Brain pericyte (primary cell): ENCODE measurements around the gene MPPED1.

Source experiments
- DNase-seq: peaks from one replicate; pipeline ENCODE4 v3.0.0-alpha.2; 2012; ENCODE audit warnings: low read depth, low spot score

MPPED1 gene

GRCh38 chr22:43429426-43429825 is 17.6 kb downstream of the MPPED1 start:
- no peak for DNase-seq

DNA sequence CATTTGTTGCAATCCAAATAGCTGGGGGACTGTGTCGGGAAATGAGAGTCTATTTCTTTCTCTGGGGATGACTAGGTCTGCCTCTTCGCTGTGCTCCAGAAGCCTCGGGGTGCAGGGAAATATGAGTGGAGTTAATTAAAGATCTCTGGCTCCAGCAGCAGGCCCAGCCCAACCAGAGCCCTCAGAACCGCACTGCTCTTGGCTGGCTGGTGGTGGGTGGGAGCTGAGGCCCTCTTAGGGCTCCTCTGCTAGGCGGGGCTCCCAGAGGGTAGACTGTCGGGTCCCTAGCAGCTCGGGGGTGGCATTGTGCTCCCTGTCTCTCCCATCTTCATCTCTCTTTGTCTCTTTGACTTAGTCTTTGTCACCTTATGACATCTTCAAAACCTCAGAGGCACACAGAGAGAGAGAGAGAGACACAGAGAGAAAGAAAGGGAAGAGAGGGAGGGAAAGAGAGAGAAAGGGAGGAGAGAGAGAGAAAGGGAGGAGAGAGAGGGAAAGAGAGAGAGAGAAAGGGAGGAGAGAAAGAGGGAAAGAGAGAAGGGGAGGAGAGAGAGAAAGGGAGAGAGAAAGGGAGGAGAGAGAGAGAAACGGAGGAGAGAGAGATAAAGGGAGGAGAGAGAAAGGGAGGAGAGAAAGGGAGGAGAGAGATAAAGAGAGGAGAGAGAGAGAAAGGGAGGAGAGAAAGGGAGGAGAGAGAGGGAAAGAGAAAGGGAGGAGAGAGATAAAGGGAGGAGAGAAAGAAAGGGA is 20.2 kb downstream of the MPPED1 start:
- DNase-seq: no peak

DNA sequence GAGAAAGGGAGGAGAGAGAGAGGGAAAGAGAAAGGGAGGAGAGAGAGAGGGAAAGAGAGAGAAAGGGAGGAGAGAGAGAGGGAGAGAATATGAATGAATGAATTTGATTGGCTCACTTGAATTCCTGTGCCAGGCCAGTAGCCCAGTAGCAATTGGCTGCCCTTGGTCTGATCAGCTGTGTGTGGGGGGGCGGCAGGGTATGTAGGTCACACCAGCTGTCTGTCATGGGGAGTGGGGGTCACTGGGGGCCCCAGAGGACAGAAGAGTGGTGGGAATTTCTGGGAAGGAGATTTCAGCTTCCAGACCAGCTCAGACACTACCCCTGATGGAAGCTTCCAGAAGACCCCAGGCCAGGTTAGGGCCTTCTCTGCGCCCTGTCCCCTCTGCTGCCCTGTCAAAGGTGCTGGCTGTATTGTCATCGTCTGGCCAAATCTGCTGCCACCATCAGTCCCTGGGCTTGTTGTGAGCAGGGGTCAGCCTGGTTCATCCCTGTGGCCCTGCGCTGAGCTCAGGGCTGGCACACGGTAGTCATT is 21.1 kb downstream of the MPPED1 start:
- DNase-seq: no peak

DNA sequence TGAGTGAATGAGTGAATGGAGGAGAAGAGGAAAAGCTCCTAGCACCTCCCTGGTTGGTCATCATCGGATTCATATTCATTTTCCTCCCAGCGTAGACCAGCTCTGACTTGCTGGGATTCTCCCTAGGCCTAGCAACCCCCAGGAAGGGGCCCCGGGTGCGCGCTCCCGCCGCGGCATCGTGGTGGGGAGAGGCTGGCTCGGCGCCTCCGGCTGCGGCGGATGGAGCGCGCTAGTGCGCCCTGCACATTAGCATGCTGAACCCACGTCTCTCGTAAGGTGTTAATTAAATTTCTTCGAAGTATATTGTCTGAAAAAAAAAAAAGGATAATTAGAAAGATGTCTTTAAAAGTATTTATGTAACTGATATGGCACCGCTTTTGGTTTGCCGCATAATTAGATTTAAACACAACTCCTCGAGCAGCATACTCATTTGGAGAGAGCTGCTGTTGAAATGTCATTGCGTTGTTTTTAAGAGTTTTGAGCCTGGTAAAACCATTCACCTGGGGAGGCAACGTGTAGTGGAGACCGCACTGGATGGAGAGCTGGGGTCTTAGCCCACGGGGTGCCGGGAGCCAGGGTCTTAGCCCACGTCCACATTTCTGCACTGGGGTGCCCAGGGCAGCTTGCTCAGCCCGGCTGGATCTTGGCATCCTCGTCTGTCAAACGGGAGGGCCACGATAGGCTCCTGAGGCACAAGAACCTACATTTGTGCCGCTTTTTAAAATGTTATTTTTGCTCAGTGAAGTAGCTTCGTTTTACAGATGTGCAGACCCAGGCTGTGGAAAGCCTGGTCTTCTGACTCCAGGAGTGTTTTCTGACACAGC is 21.8 kb downstream of the MPPED1 start:
- no peak for DNase-seq

DNA sequence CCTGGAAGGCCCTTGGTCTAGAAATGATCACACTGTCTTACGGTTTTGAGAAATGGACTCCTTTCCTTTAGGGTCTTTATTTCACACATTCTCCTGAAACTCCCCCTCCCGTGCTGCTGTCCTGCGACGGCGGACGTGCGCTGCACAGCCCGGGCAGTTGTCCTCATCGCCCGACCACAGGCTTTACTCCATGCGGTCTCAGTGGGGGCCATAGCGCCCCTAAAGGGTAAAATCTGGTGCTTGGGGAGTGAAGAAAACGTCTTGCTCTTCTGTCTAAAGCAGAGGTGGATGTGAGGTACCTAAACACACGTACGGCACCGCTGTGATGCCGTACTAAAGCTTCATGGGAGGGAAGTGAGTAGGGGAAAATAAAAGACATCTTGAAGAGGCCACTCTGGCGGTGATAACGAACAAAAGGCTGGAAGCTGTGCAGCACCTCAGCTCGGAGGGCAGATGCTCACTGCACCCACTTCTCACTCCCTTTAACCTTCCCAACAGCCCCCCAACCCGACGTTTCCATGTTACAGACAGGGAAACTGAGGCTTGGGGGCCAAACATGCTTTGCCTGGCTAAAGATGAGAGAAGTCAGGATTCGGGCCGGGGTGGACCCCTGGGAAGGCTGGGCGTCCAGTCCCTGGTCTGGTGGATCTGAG is 22.6 kb downstream of the MPPED1 start:
- DNase-seq: no peak

GRCh38 chr22:43434928-43435311 is 23.1 kb downstream of the MPPED1 start:
- no peak for DNase-seq

DNA sequence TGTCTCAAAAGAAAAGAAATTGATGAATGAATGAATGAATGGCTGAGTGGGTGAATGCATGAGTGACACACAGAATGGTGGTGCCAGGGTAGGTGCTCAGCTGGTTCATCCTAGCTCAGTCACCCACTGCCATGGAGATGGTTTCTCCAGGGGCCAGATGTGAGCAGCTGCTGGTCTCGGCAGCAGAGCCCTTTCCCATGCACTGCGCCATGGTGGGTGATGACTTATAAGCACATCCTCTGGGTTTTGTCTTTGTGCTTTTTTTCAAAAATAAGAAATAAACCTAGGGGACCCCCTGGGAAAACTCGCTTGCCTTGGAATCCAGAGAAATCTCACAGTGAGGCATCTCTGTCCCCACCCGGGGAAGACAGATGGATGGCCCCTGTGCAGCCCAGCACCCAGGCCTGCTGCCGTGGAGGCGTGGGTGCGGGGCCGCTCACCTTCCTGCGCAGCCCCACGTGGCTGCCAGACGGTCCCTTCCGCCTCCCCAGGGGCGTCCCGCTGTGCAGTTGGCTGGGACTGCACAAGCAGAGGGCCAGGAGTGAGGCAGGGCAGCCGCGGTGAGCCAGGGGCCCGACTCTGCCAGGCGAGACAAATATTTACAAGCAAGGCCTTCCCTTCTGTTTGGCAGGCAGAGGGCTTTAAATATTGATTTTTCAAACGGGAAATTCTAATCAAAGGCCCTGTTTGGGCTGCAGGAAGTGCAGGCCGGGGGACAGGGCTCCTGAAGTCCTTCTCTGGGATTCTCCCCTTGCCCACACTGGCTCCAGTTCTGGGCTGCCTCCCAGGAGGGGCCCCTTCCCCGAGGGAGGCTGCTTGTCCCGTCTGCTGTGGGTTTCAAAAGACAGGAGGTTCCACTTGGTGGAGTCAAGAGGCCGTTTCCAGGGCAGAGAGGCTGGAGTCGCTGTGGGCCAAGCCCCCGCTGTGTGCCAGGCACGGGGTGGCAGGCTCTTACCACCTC is 24.3 kb downstream of the MPPED1 start:
- DNase-seq: no peak

DNA sequence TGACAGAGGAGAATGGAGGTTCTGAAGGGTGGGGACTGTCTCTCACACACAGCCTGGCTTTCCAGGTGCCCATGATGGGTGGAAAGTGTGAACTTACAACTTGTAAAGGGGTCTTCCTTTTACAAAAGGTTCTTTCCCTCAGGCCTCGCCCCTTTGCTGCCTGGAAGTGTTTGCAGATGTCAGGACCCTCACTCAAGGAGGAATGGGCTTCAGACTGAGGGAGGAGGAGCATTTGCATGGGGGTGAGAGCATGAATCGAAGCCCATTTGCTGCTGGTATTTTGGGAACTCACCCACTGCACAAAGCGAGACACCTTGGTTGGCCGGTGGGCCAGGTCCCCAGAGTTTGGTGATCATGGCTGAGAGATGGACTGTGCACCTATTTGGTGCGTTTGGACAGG is 25.1 kb downstream of the MPPED1 start:
- DNase-seq: no peak

GRCh38 chr22:43437871-43438475 is 26.2 kb downstream of the MPPED1 start:
- no peak for DNase-seq

GRCh38 chr22:43438666-43439347 is 27.0 kb downstream of the MPPED1 start:
- DNase-seq: no peak

- no peak for DNase-seq
Measured at GRCh38 chr22:43439368-43440103, 27.7 kb downstream of the MPPED1 start.

- DNase-seq: no peak
Measured at GRCh38 chr22:43440104-43440387, 28.2 kb downstream of the MPPED1 start.

DNA sequence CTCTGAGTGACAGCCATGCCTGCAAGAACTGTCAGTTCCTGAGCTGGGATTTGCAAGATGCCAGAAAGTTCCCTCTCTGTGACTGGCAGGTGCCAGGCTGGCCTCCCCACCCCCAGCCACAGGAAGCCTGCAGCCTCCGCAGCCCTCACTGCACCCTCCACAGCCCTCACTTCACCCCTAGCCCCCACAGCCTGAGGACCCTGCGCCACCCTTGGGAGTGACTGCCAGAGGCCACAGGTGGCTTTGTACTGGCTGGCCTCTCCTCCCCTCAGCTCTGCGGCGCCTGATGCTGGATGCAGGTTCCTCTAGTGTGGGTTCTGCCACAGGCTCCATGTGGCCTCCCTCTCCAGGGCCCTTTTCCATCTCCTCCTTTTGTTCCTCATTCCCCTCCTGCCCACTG is 28.7 kb downstream of the MPPED1 start:
- DNase-seq: no peak

GRCh38 chr22:43441216-43441615 is 29.4 kb downstream of the MPPED1 start:
- no peak for DNase-seq

DNA sequence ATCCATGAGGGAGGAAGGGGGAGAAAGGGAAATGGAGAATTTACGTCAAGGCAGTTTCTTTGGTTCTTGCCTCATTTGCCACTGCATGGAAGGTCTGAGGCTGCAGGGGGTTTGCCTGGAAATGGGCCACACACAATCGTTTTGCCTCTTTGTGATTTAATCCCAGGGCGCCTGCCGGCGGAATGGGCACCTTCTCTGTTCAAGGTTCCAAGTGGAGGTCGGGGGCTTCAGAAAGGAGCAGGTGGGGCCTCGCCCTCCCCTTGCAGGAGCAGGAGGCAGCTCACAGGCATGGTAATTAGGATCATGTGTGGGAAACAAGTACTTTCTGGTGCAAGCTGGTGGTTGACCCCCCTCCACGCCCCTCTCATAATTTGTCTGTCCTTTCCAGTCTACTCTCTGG is 29.9 kb downstream of the MPPED1 start:
- DNase-seq: no peak

- no peak for DNase-seq
Measured at GRCh38 chr22:43442386-43443151, 30.8 kb downstream of the MPPED1 start.

DNA sequence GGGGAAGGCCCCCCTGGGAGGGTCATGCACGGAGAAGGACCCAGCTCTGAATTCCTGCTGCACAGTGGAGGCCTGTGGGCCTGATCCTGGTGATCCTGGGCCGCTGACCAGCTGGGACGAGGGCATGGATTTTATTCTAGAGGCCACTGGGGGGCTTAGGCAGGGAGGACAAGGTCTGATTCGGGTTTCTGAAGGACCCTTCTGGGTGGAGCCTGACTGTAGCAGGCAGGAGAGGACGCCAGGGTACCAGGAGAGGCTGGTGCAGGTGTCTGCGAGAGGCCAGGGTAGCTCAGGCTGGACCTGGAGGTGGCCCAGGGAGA is 31.3 kb downstream of the MPPED1 start:
- no peak for DNase-seq

DNA sequence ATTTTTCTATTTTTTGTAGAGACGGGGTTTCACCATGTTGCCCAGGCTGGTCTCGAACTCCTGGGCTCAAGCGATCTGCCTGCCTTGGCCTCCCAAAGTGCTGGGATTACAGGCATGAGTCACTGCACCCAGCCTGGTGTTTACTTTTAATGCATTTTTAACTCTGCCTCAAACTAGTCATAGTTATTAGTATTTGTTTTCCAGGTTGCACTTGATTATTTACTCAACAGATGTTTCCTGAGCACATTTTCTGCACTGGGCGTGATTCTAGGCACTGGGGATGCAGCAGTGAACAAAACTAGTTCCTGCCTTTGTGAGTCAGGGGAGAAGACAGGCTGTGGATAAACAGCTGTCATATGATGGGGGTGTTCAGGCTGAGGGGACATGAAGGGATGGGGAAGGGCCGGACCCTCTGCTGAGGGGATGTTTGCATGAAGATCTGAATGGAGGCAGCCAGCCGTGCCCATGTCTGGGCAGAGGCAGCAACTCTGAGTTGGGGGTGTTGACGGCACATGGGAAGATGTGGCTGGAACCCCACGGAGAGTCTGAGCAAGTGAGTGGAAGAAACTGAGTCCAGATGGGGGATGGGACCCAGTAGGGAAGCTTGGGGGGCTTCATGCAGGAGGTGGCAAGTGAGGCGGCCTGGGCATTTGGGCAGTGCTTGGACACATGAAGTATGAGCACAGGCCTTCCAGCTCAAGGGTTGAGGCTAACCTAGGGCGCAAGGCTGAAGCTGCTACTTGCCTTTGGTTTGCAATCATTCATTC is 34.4 kb downstream of the MPPED1 start:
- no peak for DNase-seq
